CD14-positive monocyte (primary cell): Measurements from ENCODE around the gene SLC12A8. TPM values are rescaled to one million over a fixed set of nuclear protein-coding genes. Genes with fewer than 3 reads are reported as not detected.
"Not testable (repeated sequence)": the region's sequence is repeated elsewhere in the genome, so short reads cannot be mapped to it uniquely, and the experiment has no call there.

ENCODE experiments used
- DNase-seq, 3 donors: peaks; one replicate each; pipeline ENCODE4 v3.0.0-alpha.2; 2011 to 2022
- H2AFZ ChIP-seq: 2 replicates; pipeline ENCODE4 v1.6.0; 2012; ENCODE audit warnings: mild to moderate bottlenecking, low read depth, low read length, inconsistent platforms; ENCODE audit not compliant: insufficient read depth, poor library complexity, severe bottlenecking
- H3K27ac ChIP-seq, 2 donors: 1 replicate in 1 of 2; 2 replicates in 1 of 2; pipeline ENCODE4 v1.5.1; 2012 to 2013; ENCODE audit warnings: low read length in 2 of 2, control low read depth in 1 of 2, inconsistent platforms in 1 of 2, low read depth in 1 of 2, mild to moderate bottlenecking in 1 of 2
- H3K27me3 ChIP-seq, 2 donors: one replicate each; pipeline versions ENCODE4 v1.6.0 to v1.6.1; 2011 to 2013; ENCODE audit warnings: low read length in 2 of 2; ENCODE audit not compliant: control insufficient read depth in 2 of 2, insufficient read depth in 2 of 2
- H3K36me3 ChIP-seq, 2 donors: replicated peaks in 1 of 2; 1 replicate in 1 of 2; 2 replicates in 1 of 2; pipeline versions ENCODE4 v1.5.1 to v1.6.1; 2012 to 2013; ENCODE audit warnings: low read length in 2 of 2, control low read depth in 1 of 2, inconsistent platforms in 1 of 2, mild to moderate bottlenecking in 1 of 2; ENCODE audit not compliant: insufficient read depth in 2 of 2, control insufficient read depth in 1 of 2
- H3K4me1 ChIP-seq, 2 donors: 1 replicate in 1 of 2; 2 replicates in 1 of 2; pipeline versions ENCODE4 v1.5.1 to v1.6.1; 2012 to 2013; ENCODE audit warnings: low read length in 2 of 2, control low read depth in 1 of 2, inconsistent platforms in 1 of 2, mild to moderate bottlenecking in 1 of 2, moderate library complexity in 1 of 2; ENCODE audit not compliant: insufficient read depth in 2 of 2, control insufficient read depth in 1 of 2
- H3K4me2 ChIP-seq: replicated peaks from 2 replicates; pipeline ENCODE3; 2012; ENCODE audit warnings: low read length, moderate library complexity, mild to moderate bottlenecking; ENCODE audit not compliant: poor library complexity, severe bottlenecking; ENCODE audit errors: extremely low read depth
- H3K4me3 ChIP-seq, 3 experiments: fragments of 200-600 bp in 1 of 3; sonication (generic) in 1 of 3; replicated peaks in 1 of 3; 1 replicate in 2 of 3; 2 replicates in 1 of 3; pipeline ENCODE4 v1.5.1; 2011 to 2013; ENCODE audit warnings: low read length in 3 of 3, mild to moderate bottlenecking in 3 of 3, control low read depth in 2 of 3, low read depth in 2 of 3, inconsistent platforms in 1 of 3, moderate library complexity in 1 of 3
- H3K79me2 ChIP-seq: 2 replicates; pipeline ENCODE4 v1.6.0; 2012; ENCODE audit warnings: mild to moderate bottlenecking, control low read depth, inconsistent platforms, low read length, moderate library complexity; ENCODE audit not compliant: insufficient read depth
- H3K9ac ChIP-seq: 2 replicates; pipeline ENCODE4 v1.6.0; 2017; ENCODE audit warnings: low read length, mild to moderate bottlenecking; ENCODE audit not compliant: insufficient read depth, poor library complexity, severe bottlenecking
- H3K9me3 ChIP-seq, 2 donors: replicated peaks in 1 of 2; 1 replicate in 1 of 2; 2 replicates in 1 of 2; pipeline versions ENCODE4 v1.5.1 to v1.6.1; 2012 to 2013; ENCODE audit warnings: low read length in 2 of 2, control low read depth in 1 of 2; ENCODE audit not compliant: control insufficient read depth in 1 of 2, insufficient read depth in 1 of 2
- H4K20me1 ChIP-seq: 2 replicates; pipeline ENCODE4 v1.6.0; 2012; ENCODE audit warnings: mild to moderate bottlenecking, low read length, control low read depth, moderate library complexity; ENCODE audit not compliant: insufficient read depth
- H3K27ac Mint-ChIP-seq, 7 donors: one replicate each; pipeline ENCODE4 v1.8.0; 2020; ENCODE audit warnings: mild to moderate bottlenecking in 7 of 7, mixed read lengths in 7 of 7, moderate library complexity in 6 of 7, inconsistent platforms in 2 of 7
- H3K27me3 Mint-ChIP-seq, 3 donors: one replicate each; pipeline ENCODE4 v1.8.0; 2021 to 2022; ENCODE audit warnings: low read depth in 3 of 3, mild to moderate bottlenecking in 3 of 3, mixed read lengths in 3 of 3, moderate library complexity in 3 of 3, inconsistent platforms in 1 of 3
- H3K36me3 Mint-ChIP-seq, 2 donors: one replicate each; pipeline ENCODE4 v1.8.0; 2020; ENCODE audit warnings: mixed read lengths in 2 of 2, inconsistent platforms in 1 of 2, mild to moderate bottlenecking in 1 of 2
- H3K4me1 Mint-ChIP-seq: one replicate; pipeline ENCODE4 v1.8.0; 2020; ENCODE audit warnings: mild to moderate bottlenecking, mixed read lengths
- H3K4me3 Mint-ChIP-seq, 2 donors: one replicate each; pipeline ENCODE4 v1.8.0; 2020; ENCODE audit warnings: mild to moderate bottlenecking in 2 of 2, mixed read lengths in 2 of 2, moderate library complexity in 1 of 2
- H3K9me3 Mint-ChIP-seq, 7 donors: one replicate each; pipeline ENCODE4 v1.8.0; 2020 to 2022; ENCODE audit warnings: mixed read lengths in 7 of 7, mild to moderate bottlenecking in 6 of 7, moderate library complexity in 6 of 7, inconsistent platforms in 2 of 7
- CTCF ChIP-seq: fragments of 200-600 bp; IDR thresholded peaks from one replicate; pipeline ENCODE4 v1.8.0; 2022; ENCODE audit warnings: antibody characterized with exemption, mild to moderate bottlenecking
- WGBS: methylation state at CpG from one replicate; pipeline ENCODE4 v1.1.5; 2013; ENCODE audit warnings: missing lambda C conversion rate; ENCODE audit not compliant: insufficient coverage; 5-methylcytosine and 5-hydroxymethylcytosine counted together
- intact Hi-C, 2 donors: fragments of 100-400 bp; cut with micrococcal nuclease; formaldehyde crosslinking; loops; one replicate each; pipeline versions ENCODE4 v1.15.0 to v1.15.1; 2023
- polyA plus RNA-seq, 3 donors: library from polyadenylated mRNA; depleted of rRNA in 1 of 3; unstranded in 2 of 3; stranded (reverse) in 1 of 3; fragments of 300-500 nt in 2 of 3; fragments of >200 nt in 1 of 3; fragmentation: Illumina TruSeq in 2 of 3; gene quantifications; 1 replicate in 2 of 3; 2 replicates in 1 of 3; pipeline ENCODE4 v1.2.3, GENCODE V29; 2012 to 2021

The SLC12A8 gene
- polyA plus RNA-seq, 3 donors = 0.23 to 0.46 (median 0.35) TPM

GRCh38 chr3:125083776-125084175 lies 128.8 kb downstream of the SLC12A8 start:
- no peak for TF ChIP-seq CTCF
- H3K9me3 ChIP-seq = no peaks in the 10 kb centered on the region
- peaks cover 5 to 8% of the 10 kb centered on the region in 2 donors for H3K4me1 ChIP-seq
- no peak overlapping the region for H3K27ac Mint-ChIP-seq
- H3K4me3 ChIP-seq = no peak overlapping the region
- 85% methylated on average over 8 of the region's 10 CpGs for WGBS
- no peak overlapping the region for H3K4me3 Mint-ChIP-seq
- H3K36me3 ChIP-seq = no peaks in the 10 kb centered on the region
- H3K36me3 Mint-ChIP-seq = no peaks in the 10 kb centered on the region
- peaks cover 0 to 2% (median 0%) of the 10 kb centered on the region in 7 donors for H3K9me3 Mint-ChIP-seq
- H3K27me3 Mint-ChIP-seq = peaks cover 6 to 8% (median 7%) of the 10 kb centered on the region in 3 donors
- H3K27me3 ChIP-seq = peaks cover 0 to 2% of the 10 kb centered on the region in 2 donors
- no peaks in the 10 kb centered on the region for H4K20me1 ChIP-seq
- H3K9ac ChIP-seq = no peak overlapping the region
- intact Hi-C loops = loop anchor here in 1 of 2 donors (5.0 kb wide), 1 partner anchor 304 kb away; no protein-coding TSS in a partner anchor
- H2AFZ ChIP-seq = no peak overlapping the region
- no peak overlapping the region for H3K27ac ChIP-seq
- H3K79me2 ChIP-seq = no peaks in the 10 kb centered on the region
- H3K4me2 ChIP-seq = no peak overlapping the region
- DNase-seq = no peak
- H3K4me1 Mint-ChIP-seq = peaks cover 9% of the 10 kb centered on the region

GRCh38 chr3:125082339-125082738 lies 130.2 kb downstream of the SLC12A8 start:
- not testable (repeated sequence) for H3K27ac Mint-ChIP-seq, H3K4me3 Mint-ChIP-seq, H4K20me1 ChIP-seq, H3K4me3 ChIP-seq, H3K9me3 Mint-ChIP-seq, DNase-seq, H3K27me3 Mint-ChIP-seq, H3K79me2 ChIP-seq, H3K9ac ChIP-seq, H3K4me2 ChIP-seq, H3K36me3 ChIP-seq, H3K27ac ChIP-seq, H3K27me3 ChIP-seq, H3K9me3 ChIP-seq, H3K36me3 Mint-ChIP-seq, H2AFZ ChIP-seq
- 63% methylated on average over 3 of the region's 4 CpGs for WGBS
- peaks cover 7 to 16% of the 10 kb centered on the region in 2 donors for H3K4me1 ChIP-seq
- intact Hi-C loops = loop anchor here in 1 of 2 donors (5.0 kb wide), 1 partner anchor 305 kb away; no protein-coding TSS in a partner anchor
- peaks cover 18% of the 10 kb centered on the region for H3K4me1 Mint-ChIP-seq
